GM12891 (cell line): ENCODE measurements around the gene SERINC3.

Source experiments
- DNase-seq: peaks from one replicate; pipeline ENCODE4 v3.0.0; 2011; ENCODE audit warnings: low spot score; ENCODE audit not compliant: insufficient read length
- FAIRE-seq: peaks from 2 replicates; lab custom pipeline; 2011; peaks lifted over from hg19 to GRCh38; lab: Jason Lieb, UNC
- PAX5 ChIP-seq: IDR thresholded peaks from 2 replicates; pipeline ENCODE4 v1.6.1; 2011; ENCODE audit warnings: low read length, moderate library complexity, mild to moderate bottlenecking; ENCODE audit not compliant: insufficient read depth, severe bottlenecking
- POLR2A ChIP-seq: IDR thresholded peaks from 2 replicates; pipeline ENCODE4 v1.6.1; 2011; ENCODE audit warnings: low read depth, low read length, control low read depth
- POLR2AphosphoS5 ChIP-seq: IDR thresholded peaks from 2 replicates; pipeline ENCODE4 v1.6.1; 2011; ENCODE audit warnings: low read depth, low read length, control low read depth
- POU2F2 ChIP-seq: IDR thresholded peaks from 2 replicates; pipeline ENCODE4 v1.6.1; 2011; ENCODE audit warnings: low read depth, mild to moderate bottlenecking, control low read depth, low read length, moderate library complexity
- SPI1 ChIP-seq: IDR thresholded peaks from 2 replicates; pipeline ENCODE4 v1.6.1; 2011; ENCODE audit warnings: low read depth, low read length, control low read depth
- TAF1 ChIP-seq: IDR thresholded peaks from 2 replicates; pipeline ENCODE4 v1.6.1; 2011; ENCODE audit warnings: low read depth, low read length, control low read depth

SERINC3 gene

DNA sequence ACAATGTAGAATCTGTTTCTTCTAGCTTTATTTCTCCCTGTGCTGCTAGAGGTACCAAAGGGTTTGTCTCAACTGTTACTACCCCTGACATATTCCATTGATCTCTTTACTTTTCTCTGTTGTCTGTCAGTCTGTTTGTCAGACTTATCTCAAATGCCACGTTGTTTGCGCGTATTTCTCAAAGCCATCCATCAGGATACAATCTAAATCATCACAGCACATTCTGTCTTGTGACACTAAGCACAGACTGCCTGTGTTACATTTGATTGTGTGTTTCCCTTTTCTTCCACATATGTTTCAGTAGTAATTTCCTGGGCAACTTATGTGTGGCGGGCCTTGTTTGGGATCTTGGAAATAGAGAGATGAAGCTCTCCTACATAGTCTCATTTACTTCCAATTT lies 30.2 kb upstream of the SERINC3 start:
- no peak for FAIRE-seq
- no peak for TF ChIP-seq POU2F2
- TF ChIP-seq PAX5, result no peak
- no peak for DNase-seq

DNA sequence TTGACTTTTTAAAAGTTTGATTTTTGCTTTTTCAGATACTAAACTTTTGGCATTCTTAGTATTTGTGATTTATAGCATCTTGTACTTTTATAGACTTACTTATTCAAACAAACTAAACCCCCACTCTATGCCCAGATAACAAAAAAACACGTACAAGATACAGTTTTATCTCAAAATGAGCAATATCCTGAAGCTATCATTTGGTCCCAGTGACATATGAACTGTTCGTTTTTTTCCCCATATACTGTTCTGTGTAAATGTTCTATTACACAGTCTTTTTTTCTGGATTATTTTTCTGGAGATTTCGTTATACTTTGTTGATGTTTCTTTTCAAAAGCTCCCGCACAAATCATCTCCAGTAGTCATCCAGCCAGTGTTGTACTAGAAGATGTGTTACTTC lies 27.3 kb upstream of the SERINC3 start:
- FAIRE-seq (no peak), DNase-seq (no peak)
- TF ChIP-seq POLR2AphosphoS5, result no peak
- TF ChIP-seq POLR2A, result no peak
- TF ChIP-seq POU2F2, result no peak
- TF ChIP-seq PAX5, result no peak
- no peak for TF ChIP-seq SPI1
- TF ChIP-seq TAF1, result no peak

GRCh38 chr20:44547419-44547818 lies 25.5 kb upstream of the SERINC3 start:
- FAIRE-seq (no peak), DNase-seq (no peak)
- TF ChIP-seq POU2F2, result no peak
- TF ChIP-seq POLR2A, result no peak
- TF ChIP-seq PAX5, result no peak
- TF ChIP-seq TAF1, result no peak
- no peak for TF ChIP-seq POLR2AphosphoS5
- no peak for TF ChIP-seq SPI1

DNA sequence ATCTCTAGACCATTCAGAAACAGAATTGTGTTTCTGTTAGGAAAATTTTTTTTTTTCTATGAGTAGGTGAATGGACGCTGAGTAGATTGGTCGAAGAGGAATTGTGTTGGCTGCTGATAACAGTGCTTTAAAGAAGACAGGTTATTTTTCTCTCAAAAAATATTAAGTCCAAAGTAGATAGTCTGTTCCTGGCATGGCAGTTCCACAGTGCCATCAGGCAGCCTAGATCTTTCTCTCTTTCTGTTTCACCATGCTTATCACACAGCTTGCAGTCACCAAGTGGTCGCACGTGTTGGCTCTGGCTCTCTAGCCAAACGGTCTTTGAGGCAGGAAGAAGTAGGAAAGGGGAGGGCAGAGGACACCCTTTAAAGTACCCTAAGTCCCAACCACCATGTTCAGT lies 22.4 kb upstream of the SERINC3 start:
- DNase-seq (no peak), FAIRE-seq (peak; percentile 31)
- TF ChIP-seq POU2F2, result no peak
- no peak for TF ChIP-seq POLR2AphosphoS5
- no peak for TF ChIP-seq TAF1
- no peak for TF ChIP-seq SPI1

DNA sequence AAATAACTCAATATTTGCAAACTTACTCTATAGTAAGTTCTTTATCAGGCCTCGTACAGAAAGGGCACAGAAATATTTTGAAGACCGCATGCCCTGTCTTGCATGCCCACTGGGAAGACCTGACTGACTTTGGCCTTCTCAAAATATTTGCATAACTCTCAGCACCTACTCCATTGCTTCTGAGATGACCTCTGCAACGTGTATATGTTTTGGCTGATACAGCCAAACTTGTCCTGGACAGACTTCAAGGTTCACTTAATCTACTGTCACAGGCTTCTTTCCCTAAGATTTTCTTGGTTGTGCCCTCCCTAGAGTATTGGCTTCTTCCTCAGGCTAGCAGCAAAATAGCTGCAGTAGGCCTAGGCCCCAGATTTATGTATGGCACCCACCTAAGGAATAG lies 21.5 kb upstream of the SERINC3 start:
- no peak for DNase-seq
- FAIRE-seq, result no peak
- TF ChIP-seq POLR2A (no peak), SPI1 (no peak), TAF1 (no peak), POU2F2 (no peak), POLR2AphosphoS5 (no peak), PAX5 (no peak)

- DNase-seq (no peak), FAIRE-seq (no peak)
- TF ChIP-seq PAX5 (no peak), SPI1 (no peak), TAF1 (no peak), POLR2A (no peak), POU2F2 (no peak), POLR2AphosphoS5 (no peak)
Observed at GRCh38 chr20:44542890-44543289, 21.0 kb upstream of the SERINC3 start.

GRCh38 chr20:44541992-44542391 lies 20.1 kb upstream of the SERINC3 start:
- no peak for TF ChIP-seq TAF1
- DNase-seq (no peak), FAIRE-seq (no peak)

- TF ChIP-seq POLR2A, result no peak
- no peak for TF ChIP-seq PAX5
- TF ChIP-seq POLR2AphosphoS5, result no peak
- no peak for TF ChIP-seq SPI1
- no peak for TF ChIP-seq TAF1
- TF ChIP-seq POU2F2, result no peak
- DNase-seq, result no peak
- FAIRE-seq, result no peak
Observed at GRCh38 chr20:44540834-44541233, 19.0 kb upstream of the SERINC3 start.

DNA sequence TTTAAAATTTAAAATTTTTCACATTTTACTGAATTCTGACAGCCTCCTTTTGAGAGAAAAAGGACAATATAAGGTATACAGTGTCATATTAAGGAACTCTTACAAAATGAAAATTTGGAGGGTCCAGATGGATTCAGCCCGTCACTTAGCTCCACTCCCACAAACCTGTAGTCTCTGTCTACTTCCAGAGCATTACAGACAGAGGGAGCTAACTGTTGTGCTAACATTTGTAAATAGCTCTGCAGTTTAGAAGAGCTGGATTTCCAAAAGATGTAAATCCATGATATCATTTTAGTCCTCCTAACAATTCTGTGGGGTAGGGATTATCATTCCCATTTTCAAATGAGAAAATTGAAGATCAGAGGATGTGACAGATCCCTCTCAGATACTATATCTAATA lies 16.1 kb upstream of the SERINC3 start:
- FAIRE-seq, result no peak
- no peak for DNase-seq
- TF ChIP-seq PAX5, result no peak
- no peak for TF ChIP-seq POLR2AphosphoS5
- TF ChIP-seq TAF1, result no peak

DNA sequence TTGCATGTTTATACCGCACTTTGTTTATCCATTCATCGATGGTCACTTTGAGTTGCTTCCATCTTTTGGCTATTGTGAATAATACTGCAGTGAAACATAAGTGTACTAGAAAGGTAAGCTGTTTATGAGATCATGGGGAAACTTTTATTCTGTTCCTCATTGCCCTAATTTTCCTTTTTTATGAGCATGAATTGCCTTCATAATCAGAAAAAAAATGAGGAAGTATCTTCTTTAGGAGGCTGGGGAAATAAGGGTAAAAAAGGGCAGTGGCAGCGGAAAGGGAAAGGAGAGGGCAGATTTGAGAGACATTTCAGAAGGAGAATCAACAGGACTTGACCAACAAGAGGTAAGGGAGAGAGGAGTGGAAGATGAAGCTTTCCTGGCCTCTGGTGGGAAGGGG lies 14.3 kb upstream of the SERINC3 start:
- FAIRE-seq, result no peak
- TF ChIP-seq SPI1 (no peak), POLR2A (no peak), PAX5 (no peak), POLR2AphosphoS5 (no peak), POU2F2 (no peak), TAF1 (no peak)

DNA sequence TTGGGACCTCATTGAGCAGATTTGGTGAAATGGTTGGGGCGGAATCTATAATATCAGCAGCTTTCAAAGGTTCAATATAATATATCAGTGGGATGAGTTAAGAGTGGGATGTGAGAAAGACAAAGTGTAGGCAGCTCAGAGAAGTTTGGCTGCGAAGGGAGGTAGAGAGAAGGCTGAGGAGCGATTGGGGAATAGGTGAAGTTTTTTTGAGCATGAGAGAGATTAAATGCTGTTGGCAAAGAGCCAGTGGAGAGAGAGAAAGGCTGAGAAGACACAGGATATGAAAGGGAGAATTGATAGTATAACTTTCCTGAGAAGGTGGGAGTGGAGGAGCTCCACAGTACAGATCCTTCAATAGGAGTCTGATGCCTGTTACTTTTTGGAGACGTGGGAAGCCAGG lies 12.1 kb upstream of the SERINC3 start:
- TF ChIP-seq POLR2A, result no peak
- no peak for FAIRE-seq
- DNase-seq, result no peak

More for the DNA sequence above, 14.3 kb upstream of the SERINC3 start:
- DNase-seq, result no peak

DNA sequence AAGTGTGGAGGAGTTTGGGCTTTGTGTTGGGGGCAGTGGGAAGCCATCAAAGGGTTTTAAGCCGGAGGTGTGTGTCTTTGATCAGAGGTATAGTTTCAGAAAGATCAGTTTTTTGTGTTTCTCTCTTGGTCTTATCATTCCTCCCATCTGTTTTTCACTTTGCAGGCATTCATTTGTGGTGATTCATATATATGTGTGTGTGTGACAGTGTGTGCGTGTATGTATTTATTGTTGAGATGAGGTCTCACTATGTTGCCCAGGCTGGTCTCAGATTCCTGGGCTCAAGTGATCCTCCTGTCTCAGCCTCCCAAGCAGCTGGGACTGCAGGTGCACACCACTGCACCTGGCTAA lies 11.1 kb upstream of the SERINC3 start:
- TF ChIP-seq PAX5 (no peak), TAF1 (no peak), POU2F2 (no peak), SPI1 (no peak), POLR2A (no peak), POLR2AphosphoS5 (no peak)
- FAIRE-seq (no peak), DNase-seq (no peak)
